K562 (cell line): Measurements from ENCODE around the gene CARD8. TPM values are rescaled to one million over a fixed set of nuclear protein-coding genes. Genes with fewer than 3 reads are reported as not detected.

Experiments
- CHD1 ChIP-seq: fragments of 200-600 bp; sonication (generic); IDR thresholded peaks from one replicate; pipeline ENCODE4 v1.6.1; 2012; ENCODE audit warnings: mild to moderate bottlenecking, moderate library complexity, low read length, inconsistent platforms
- CTCFL ChIP-seq: IDR thresholded peaks from 2 replicates; pipeline ENCODE4 v1.6.1; 2011; ENCODE audit warnings: borderline replicate concordance, low read depth, mild to moderate bottlenecking, moderate library complexity, low read length; ENCODE audit not compliant: insufficient read depth, poor library complexity, severe bottlenecking
- HDAC2 ChIP-seq: fragments of 450-650 bp; IDR thresholded peaks from 2 replicates; pipeline ENCODE4 v1.6.1; 2016; ENCODE audit warnings: mild to moderate bottlenecking
- PATZ1 ChIP-seq: fragments of 250-450 bp; sonication (Bioruptor Pico); IDR thresholded peaks from 2 replicates; pipeline ENCODE4 v1.5.0; 2020; ENCODE audit warnings: mild to moderate bottlenecking, borderline replicate concordance
- RAD51 ChIP-seq: fragments of 450-650 bp; IDR thresholded peaks from 2 replicates; pipeline ENCODE4 v1.7.1; 2016; ENCODE audit warnings: low read depth, mild to moderate bottlenecking, borderline replicate concordance
- RNF219 ChIP-seq: fragments of 250-450 bp; sonication (Bioruptor Pico); IDR thresholded peaks from 2 replicates; pipeline ENCODE4 v1.5.0; 2022; ENCODE audit warnings: mild to moderate bottlenecking
- SMAD3 ChIP-seq: fragments of 450-650 bp; formaldehyde crosslinking; conservative IDR thresholded peaks from 2 replicates; pipeline ENCODE4 v1.4.0; 2020; ENCODE audit warnings: mild to moderate bottlenecking
- SUPT5H ChIP-seq: fragments of 450-650 bp; IDR thresholded peaks from 2 replicates; pipeline ENCODE4 v1.6.1; 2016
- THRAP3 ChIP-seq: fragments of 450-650 bp; IDR thresholded peaks from 2 replicates; pipeline ENCODE4 v1.6.1; 2016; ENCODE audit warnings: mild to moderate bottlenecking, inconsistent platforms, borderline replicate concordance
- USF2 ChIP-seq: sonication (generic); formaldehyde crosslinking; IDR thresholded peaks from 2 replicates; pipeline ENCODE4 v1.5.0; 2020; ENCODE audit warnings: missing genetic modification reagents
- XRCC5 ChIP-seq: fragments of 200-400 bp; formaldehyde crosslinking; IDR thresholded peaks from 2 replicates; pipeline ENCODE4 v1.6.1; 2017; ENCODE audit warnings: low read depth, mild to moderate bottlenecking, low read length
- ZBTB49 ChIP-seq: sonication (generic); formaldehyde crosslinking; IDR thresholded peaks from 2 replicates; pipeline ENCODE4 v1.8.0; 2022; ENCODE audit warnings: missing genetic modification reagents, mild to moderate bottlenecking, borderline replicate concordance
- ZNF124 ChIP-seq: sonication (generic); formaldehyde crosslinking; IDR thresholded peaks from 2 replicates; pipeline ENCODE4 v1.8.1; 2022; ENCODE audit warnings: missing genetic modification reagents
- ZNF143 ChIP-seq: sonication (generic); formaldehyde crosslinking; IDR thresholded peaks from 2 replicates; pipeline ENCODE4 v1.9.0; 2022; ENCODE audit warnings: mild to moderate bottlenecking, missing genetic modification reagents
- ZNF444 ChIP-seq: fragments of 250-450 bp; sonication (Bioruptor Pico); IDR thresholded peaks from 2 replicates; pipeline ENCODE4 v1.4.0; 2020; ENCODE audit warnings: mild to moderate bottlenecking, moderate library complexity
- polyA plus RNA-seq, 8 experiments: library from polyadenylated mRNA; depleted of rRNA in 4 of 8; stranded (reverse) in 5 of 8; unstranded in 3 of 8; fragments of >200 nt; fragmentation: Nextera tagmentation in 2 of 8; fragmentation: Illumina TruSeq in 1 of 8; extraction: Ambion mirVana in 2 of 8; extraction: Trizol in 1 of 8; gene quantifications; 2 replicates each; pipeline versions ENCODE4 v1.2.1 to v1.2.3, GENCODE V29; 2011 to 2014; ENCODE audit warnings: inconsistent platforms in 1 of 8, missing spikeins in 1 of 8
- total RNA-seq, 7 experiments: library from RNA; depleted of rRNA in 6 of 7; stranded (reverse); fragments of >200 nt in 6 of 7; fragmentation: Illumina TruSeq in 2 of 7; extraction: Trizol in 2 of 7; gene quantifications; 2 replicates each; pipeline versions ENCODE4 v1.2.1 to v1.2.3, GENCODE V29; 2011 to 2021; ENCODE audit warnings: low replicate concordance in 1 of 7
- TF ChIP-seq, protein P1 (sequence below): fragments of 250-450 bp; sonication (Bioruptor Pico); IDR thresholded peaks from 2 replicates; pipeline ENCODE4 v1.5.0; 2021

Gene CARD8
- total and polyA plus RNA-seq, 9 of the 15 experiments (the other 6 are each of a cell fraction or from before 2014, with no cell fraction given): 11.5 to 26.4 (median 20.8) TPM

DNA sequence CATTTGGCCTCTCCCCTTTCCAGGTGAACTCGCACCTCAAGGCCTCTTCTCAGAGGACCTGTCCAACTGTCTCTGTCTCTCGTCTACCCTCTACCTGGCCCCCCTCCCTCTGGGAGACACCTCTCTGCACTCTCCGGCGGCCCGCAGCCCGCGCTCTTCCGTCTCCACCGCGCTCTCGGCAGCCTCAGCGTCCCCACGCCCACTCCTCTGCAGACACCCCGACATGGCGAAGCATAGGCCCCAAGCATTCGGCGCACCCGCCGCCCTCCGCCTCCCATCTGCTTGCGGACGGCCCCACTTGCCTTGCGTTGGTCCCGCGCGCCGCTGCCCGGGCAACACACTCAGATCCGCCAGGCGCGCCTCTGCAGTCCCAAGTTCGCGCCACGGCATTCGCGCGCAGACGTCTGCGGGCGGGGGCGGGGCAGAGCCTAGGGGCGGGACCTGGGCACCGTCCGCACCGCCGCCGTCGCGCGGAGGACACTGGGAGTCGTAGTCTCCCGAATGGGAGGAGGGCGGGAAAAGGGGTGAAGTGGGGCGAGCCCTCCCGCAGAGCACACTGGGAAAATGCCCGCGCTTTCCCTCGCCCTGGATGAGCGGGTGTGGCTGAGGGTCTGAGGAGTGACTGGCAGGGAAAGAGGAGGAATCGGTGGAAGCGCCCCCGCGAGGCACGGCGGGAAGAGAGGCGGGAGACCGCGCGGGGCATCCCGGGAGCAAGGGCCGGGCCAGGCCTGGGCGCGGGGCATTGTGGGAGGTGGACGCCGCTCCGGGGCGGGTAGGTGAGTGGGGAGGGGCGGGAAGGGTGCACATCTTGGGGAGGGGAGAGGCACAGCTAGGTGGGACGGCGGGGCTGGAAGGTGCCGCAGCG is 85.5 kb downstream of the CARD8 start, which contains the start of the genes LIG1 and ZSWIM9 (continued):
- no peak for TF ChIP-seq ZNF124 (CRISPR knock-in tag)
- TF ChIP-seq ZNF143 (CRISPR knock-in tag): peak; percentile 91
- no peak for TF ChIP-seq RNF219 (CRISPR knock-in tag)
- peak; percentile 90 for TF ChIP-seq SUPT5H
- peak; percentile 48; the same call in 1 of the 2 replicates for TF ChIP-seq XRCC5
- peak; percentile 70 for TF ChIP-seq CHD1
- TF ChIP-seq USF2 (CRISPR knock-in tag): no peak
- peak; percentile 80 for TF ChIP-seq SMAD3
- TF ChIP-seq HDAC2: peak; percentile 63; the same call in 1 of the 2 replicates
- TF ChIP-seq, protein P1, sequence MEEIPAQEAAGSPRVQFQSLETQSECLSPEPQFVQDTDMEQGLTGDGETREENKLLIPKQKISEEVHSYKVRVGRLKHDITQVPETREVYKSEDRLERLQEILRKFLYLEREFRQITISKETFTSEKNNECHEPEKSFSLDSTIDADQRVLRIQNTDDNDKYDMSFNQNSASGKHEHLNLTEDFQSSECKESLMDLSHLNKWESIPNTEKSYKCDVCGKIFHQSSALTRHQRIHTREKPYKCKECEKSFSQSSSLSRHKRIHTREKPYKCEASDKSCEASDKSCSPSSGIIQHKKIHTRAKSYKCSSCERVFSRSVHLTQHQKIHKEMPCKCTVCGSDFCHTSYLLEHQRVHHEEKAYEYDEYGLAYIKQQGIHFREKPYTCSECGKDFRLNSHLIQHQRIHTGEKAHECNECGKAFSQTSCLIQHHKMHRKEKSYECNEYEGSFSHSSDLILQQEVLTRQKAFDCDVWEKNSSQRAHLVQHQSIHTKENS (CRISPR knock-in tag): no peak
- TF ChIP-seq CTCFL: no peak
- TF ChIP-seq RAD51: no peak
- TF ChIP-seq ZBTB49: no peak
- no peak for TF ChIP-seq THRAP3
- TF ChIP-seq PATZ1 (CRISPR knock-in tag): no peak
- no peak for TF ChIP-seq ZNF444
